DMS79 (cell line): Measurements from ENCODE around the gene TSPYL4.

Experiments used
- DNase-seq: peaks from one replicate; lab custom pipeline; 2025; lab: John Stamatoyannopoulos, UW

TSPYL4 gene

GRCh38 chr6:116268589-116269293 is 14.9 kb upstream of the TSPYL4 start:
- DNase-seq: peak; percentile 7

GRCh38 chr6:116267836-116268588 is 14.1 kb upstream of the TSPYL4 start:
- DNase-seq: no peak

GRCh38 chr6:116266803-116267202 is 12.9 kb upstream of the TSPYL4 start:
- DNase-seq: no peak

GRCh38 chr6:116265041-116265829 is 11.4 kb upstream of the TSPYL4 start:
- DNase-seq: no peak

- DNase-seq: no peak
Observed at GRCh38 chr6:116263353-116263752, 9.5 kb upstream of the TSPYL4 start.

GRCh38 chr6:116258520-116258919 is 4.6 kb upstream of the TSPYL4 start:
- no peak for DNase-seq

GRCh38 chr6:116256694-116257093 is 2.8 kb upstream of the TSPYL4 start:
- DNase-seq: no peak

- no peak for DNase-seq
Observed at GRCh38 chr6:116255246-116255800, 1.4 kb upstream of the TSPYL4 start.

- DNase-seq: no peak
Observed at GRCh38 chr6:116254297-116255056, 602 bp upstream of the TSPYL4 start.

GRCh38 chr6:116253188-116253504 is 729 bp downstream of the TSPYL4 start:
- no peak for DNase-seq

- DNase-seq: no peak
Observed at GRCh38 chr6:116251568-116252384, 2.1 kb downstream of the TSPYL4 start.

GRCh38 chr6:116248577-116248976 is 5.3 kb downstream of the TSPYL4 start:
- DNase-seq: no peak

- no peak for DNase-seq
Observed at GRCh38 chr6:116247285-116247684, 6.6 kb downstream of the TSPYL4 start.

- no peak for DNase-seq
Observed at GRCh38 chr6:116246089-116246488, 7.8 kb downstream of the TSPYL4 start.

GRCh38 chr6:116244284-116244683 is 9.6 kb downstream of the TSPYL4 start:
- no peak for DNase-seq

GRCh38 chr6:116239856-116240255 is 14.0 kb downstream of the TSPYL4 start:
- no peak for DNase-seq

- no peak for DNase-seq
Observed at GRCh38 chr6:116239256-116239655, 14.6 kb downstream of the TSPYL4 start.

- DNase-seq: no peak
Observed at GRCh38 chr6:116238083-116238482, 15.8 kb downstream of the TSPYL4 start.

GRCh38 chr6:116234689-116235088 is 19.2 kb downstream of the TSPYL4 start:
- DNase-seq: no peak

- no peak for DNase-seq
Observed at GRCh38 chr6:116229287-116229913, 24.5 kb downstream of the TSPYL4 start.

- no peak for DNase-seq
Observed at GRCh38 chr6:116223355-116223754, 30.5 kb downstream of the TSPYL4 start.
